Neuronal stem cell (in vitro differentiated cells): Measurements from ENCODE around the gene HOMER3.
A peak's percentile ranks its signal among the peaks of the same experiment; 100 is the strongest.

Experiments used
- DNase-seq: peaks from one replicate; pipeline ENCODE4 v3.0.0-alpha.2; 2013; ENCODE audit warnings: low spot score
- H2AFZ ChIP-seq: one replicate; pipeline ENCODE4 v1.6.1; 2013; ENCODE audit warnings: mild to moderate bottlenecking, low read length, inconsistent platforms
- H2AK5ac ChIP-seq: 2 replicates; pipeline ENCODE4 v1.6.1; 2013; ENCODE audit warnings: low read depth, mild to moderate bottlenecking, inconsistent platforms, low read length, moderate library complexity, mixed read lengths
- H2BK120ac ChIP-seq: 2 replicates; pipeline ENCODE4 v1.6.1; 2013; ENCODE audit warnings: low read depth, mild to moderate bottlenecking, inconsistent platforms, low read length, moderate library complexity, mixed read lengths
- H2BK12ac ChIP-seq: one replicate; pipeline ENCODE4 v1.6.1; 2013; ENCODE audit warnings: low read length, inconsistent platforms
- H2BK15ac ChIP-seq: 2 replicates; pipeline ENCODE4 v1.6.1; 2013; ENCODE audit warnings: mild to moderate bottlenecking, low read length, inconsistent platforms, mixed read lengths
- H2BK5ac ChIP-seq: one replicate; pipeline ENCODE4 v1.6.1; 2013; ENCODE audit warnings: inconsistent platforms, mild to moderate bottlenecking, low read length, moderate library complexity
- H3K14ac ChIP-seq: one replicate; pipeline ENCODE4 v1.6.1; 2013; ENCODE audit warnings: low read length, inconsistent platforms
- H3K18ac ChIP-seq: 2 replicates; pipeline ENCODE4 v1.6.1; 2013; ENCODE audit warnings: low read length, inconsistent platforms
- H3K23ac ChIP-seq: 2 replicates; pipeline ENCODE4 v1.6.1; 2013; ENCODE audit warnings: low read depth, mild to moderate bottlenecking, mixed read lengths, low read length, inconsistent platforms; ENCODE audit not compliant: poor library complexity
- H3K27ac ChIP-seq: replicated peaks from 3 replicates; pipeline ENCODE4 v1.5.1; 2013; ENCODE audit warnings: low read length, inconsistent platforms
- H3K27me3 ChIP-seq, 3 experiments: 2 replicates each; pipeline ENCODE4 v1.6.1; 2013; ENCODE audit warnings: low read length in 3 of 3, mild to moderate bottlenecking in 2 of 3, inconsistent platforms in 1 of 3, low read depth in 1 of 3, mixed read lengths in 1 of 3, moderate library complexity in 1 of 3; ENCODE audit not compliant: control insufficient read depth in 3 of 3, insufficient read depth in 3 of 3
- H3K36me3 ChIP-seq, 2 donors: replicated peaks in 1 of 2; 2 replicates each; pipeline ENCODE4 v1.6.1; 2013; ENCODE audit warnings: low read length in 2 of 2; ENCODE audit not compliant: control insufficient read depth in 2 of 2, insufficient read depth in 2 of 2
- H3K4ac ChIP-seq: 2 replicates; pipeline ENCODE4 v1.6.1; 2013; ENCODE audit warnings: inconsistent platforms, mild to moderate bottlenecking, low read length, moderate library complexity
- H3K4me1 ChIP-seq, 2 donors: 1 replicate in 1 of 2; 2 replicates in 1 of 2; pipeline ENCODE4 v1.6.1; 2013; ENCODE audit warnings: low read length in 2 of 2, low read depth in 1 of 2; ENCODE audit not compliant: control insufficient read depth in 2 of 2, insufficient read depth in 1 of 2
- H3K4me2 ChIP-seq: one replicate; pipeline ENCODE4 v1.6.1; 2013; ENCODE audit warnings: mild to moderate bottlenecking, low read length, inconsistent platforms; ENCODE audit not compliant: insufficient read depth, poor library complexity, severe bottlenecking
- H3K4me3 ChIP-seq, 2 donors: 2 replicates each; pipeline ENCODE4 v1.5.1; 2013; ENCODE audit warnings: low read length in 2 of 2, mild to moderate bottlenecking in 2 of 2, inconsistent platforms in 1 of 2, moderate library complexity in 1 of 2
- H3K79me1 ChIP-seq: one replicate; pipeline ENCODE4 v1.6.1; 2013; ENCODE audit warnings: low read depth, mild to moderate bottlenecking, inconsistent platforms, low read length, moderate library complexity
- H3K9ac ChIP-seq: one replicate; pipeline ENCODE4 v1.6.1; 2013; ENCODE audit warnings: mild to moderate bottlenecking, low read depth, low read length, inconsistent platforms; ENCODE audit not compliant: poor library complexity
- H3K9me3 ChIP-seq, 2 donors: replicated peaks in 1 of 2; 2 replicates each; pipeline versions ENCODE3 to v1.6.1; 2013; ENCODE audit warnings: low read length in 2 of 2, mild to moderate bottlenecking in 2 of 2, inconsistent platforms in 1 of 2, low read depth in 1 of 2, mixed read lengths in 1 of 2, moderate library complexity in 1 of 2; ENCODE audit not compliant: control insufficient read depth in 2 of 2, insufficient read depth in 1 of 2
- H4K8ac ChIP-seq: one replicate; pipeline ENCODE4 v1.6.1; 2013; ENCODE audit warnings: low read depth, mild to moderate bottlenecking, inconsistent platforms, low read length, moderate library complexity
- H4K91ac ChIP-seq: one replicate; pipeline ENCODE4 v1.6.1; 2013; ENCODE audit warnings: low read length, low read depth, mild to moderate bottlenecking, inconsistent platforms; ENCODE audit not compliant: poor library complexity
- WGBS, 2 donors: extraction: QIAGEN DNeasy Blood & Tissue Kit; methylation state at CpG; one replicate each; pipeline ENCODE4 v1.1.7; 2013; ENCODE audit warnings: missing lambda C conversion rate in 2 of 2, mixed read lengths in 1 of 2; ENCODE audit not compliant: insufficient read length in 2 of 2, insufficient replicate concordance in 1 of 2; ENCODE audit errors: extremely low coverage in 2 of 2; 5-methylcytosine and 5-hydroxymethylcytosine counted together

Gene HOMER3

DNA sequence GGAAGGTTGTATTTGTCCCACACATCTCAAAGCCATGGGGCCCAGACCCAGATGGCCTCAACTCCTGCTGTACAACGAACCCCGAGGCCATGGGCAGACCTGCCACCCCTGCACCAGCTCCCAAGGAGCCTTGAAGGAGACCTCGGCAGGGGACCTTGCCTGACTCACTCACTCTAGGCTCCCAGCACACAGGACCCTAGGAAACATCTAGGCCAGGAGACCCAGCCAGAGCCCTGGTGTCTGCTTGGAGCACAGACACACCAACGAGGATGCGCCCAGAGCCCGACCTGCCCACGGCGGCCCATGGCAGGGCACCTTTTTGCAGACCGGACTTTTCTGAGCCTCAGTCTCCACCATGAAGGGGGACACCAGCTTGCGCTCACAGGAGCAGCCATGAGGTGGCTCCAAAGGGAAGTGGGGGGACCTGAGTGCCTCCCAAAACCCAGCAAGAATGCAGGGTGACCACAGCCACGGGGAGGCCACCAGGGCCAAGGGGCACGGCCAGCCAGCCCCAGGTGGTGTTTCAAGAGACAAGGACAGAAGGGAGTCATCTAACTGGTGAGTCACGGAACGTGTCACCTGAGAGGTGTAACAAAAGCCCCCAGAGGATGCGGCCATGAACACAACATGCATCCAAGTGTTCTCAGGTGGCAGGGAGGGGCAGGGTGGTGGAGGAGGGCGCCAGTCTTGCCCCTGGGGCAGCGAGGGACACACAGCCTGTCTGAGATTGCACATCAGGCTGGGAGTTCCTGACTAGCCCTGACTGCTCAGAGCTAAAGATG lies 40.1 kb downstream of the HOMER3 start:
- Histone ChIP-seq H4K8ac (no peak overlapping the region), H2BK120ac (no peak overlapping the region), H3K27me3 (peaks cover 0 to 6% (median 0%) of the 10 kb centered on the region in 3 experiments), H3K27ac (no peak overlapping the region), H2BK12ac (peak overlapping the region; percentile 16), H3K4me3 (peak overlapping the region in 1 of 2 donors; percentile 8), H3K9ac (peak overlapping the region; percentile 9), H2AK5ac (peak overlapping the region; percentile 56), H2BK15ac (no peak overlapping the region), H4K91ac (no peak overlapping the region), H3K79me1 (peaks cover 4% of the 10 kb centered on the region), H3K23ac (peak overlapping the region; percentile 80), H3K4me1 (peaks cover 0 to 14% of the 10 kb centered on the region in 2 donors), H3K4me2 (no peak overlapping the region), H3K14ac (no peak overlapping the region), H3K4ac (peak overlapping the region; percentile 23), H3K9me3 (peaks cover 0 to 8% of the 10 kb centered on the region in 2 donors), H2BK5ac (peak overlapping the region; percentile 60), H3K36me3 (peaks cover 18 to 59% of the 10 kb centered on the region in 2 donors), H3K18ac (no peak overlapping the region), H2AFZ (no peak overlapping the region)
- DNase-seq: no peak
- WGBS, 2 donors: no CpG with 5 or more reads among the region's 17 CpGs

GRCh38 chr19:18899624-18900560 lies 41.1 kb downstream of the HOMER3 start:
- no peak for DNase-seq
- H2BK15ac ChIP-seq: no peak overlapping the region

DNA sequence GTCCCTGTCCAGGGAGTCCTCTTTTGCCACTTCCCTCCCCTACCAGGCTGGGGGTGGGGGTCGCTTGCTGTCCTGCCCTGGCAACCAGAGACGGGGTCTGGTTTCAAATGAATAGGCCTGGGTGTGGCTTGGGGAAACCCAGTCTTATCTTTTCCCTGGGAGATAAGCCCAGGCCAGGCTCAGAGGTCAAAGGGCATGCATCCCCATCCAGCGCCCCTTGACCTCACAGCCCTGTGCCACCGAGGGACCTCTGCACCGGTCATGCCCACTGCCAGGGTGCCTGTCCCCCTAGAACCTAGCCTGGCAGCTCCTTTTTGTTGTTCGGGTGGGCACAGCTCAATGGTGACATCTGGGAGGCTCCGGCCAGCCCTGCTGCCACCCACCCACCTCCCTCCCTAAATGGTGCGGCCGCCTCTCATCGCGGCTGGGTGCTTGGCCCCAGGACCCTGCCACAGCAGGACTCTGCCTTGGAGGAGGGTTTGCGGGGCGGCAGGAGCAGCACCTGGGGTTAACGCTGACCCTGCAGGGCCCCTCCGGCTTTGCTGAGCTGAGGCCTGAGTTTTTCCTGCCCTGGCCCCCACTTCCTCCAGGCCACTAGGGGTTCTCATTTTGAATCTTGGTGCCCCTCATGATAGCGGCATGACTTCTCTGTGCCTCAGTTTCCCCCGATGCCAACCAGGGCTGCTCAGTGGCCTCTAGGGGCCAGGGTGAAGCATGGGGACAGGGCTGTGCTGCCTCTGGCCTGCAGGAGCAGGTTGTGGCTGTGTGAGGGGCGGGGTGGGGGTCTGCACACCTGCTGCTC lies 42.2 kb downstream of the HOMER3 start:
- Histone ChIP-seq H3K9ac (peak overlapping the region; percentile 7), H3K9me3 (peaks cover 0 to 8% of the 10 kb centered on the region in 2 donors), H4K8ac (no peak overlapping the region), H2AFZ (no peak overlapping the region), H3K27me3 (peaks cover 0 to 6% (median 0%) of the 10 kb centered on the region in 3 experiments), H4K91ac (no peak overlapping the region), H3K27ac (peak overlapping the region; percentile 33), H3K4me1 (peaks cover 10 to 24% of the 10 kb centered on the region in 2 donors), H2AK5ac (peak overlapping the region; percentile 41), H2BK12ac (no peak overlapping the region), H3K4ac (no peak overlapping the region), H2BK15ac (no peak overlapping the region), H2BK120ac (no peak overlapping the region), H3K23ac (peak overlapping the region; percentile 76), H3K14ac (no peak overlapping the region), H3K4me3 (no peak overlapping the region), H2BK5ac (peak overlapping the region; percentile 72), H3K18ac (peak overlapping the region; percentile 85), H3K79me1 (no peaks in the 10 kb centered on the region), H3K4me2 (peak overlapping the region; percentile 29), H3K36me3 (peaks cover 11 to 41% of the 10 kb centered on the region in 2 donors)
- no CpG with 5 or more reads among the region's 18 CpGs for WGBS, 2 donors
- DNase-seq: no peak

More at GRCh38 chr19:18899624-18900560, 41.1 kb downstream of the HOMER3 start:
- Histone ChIP-seq H3K14ac (no peak overlapping the region), H2AFZ (no peak overlapping the region), H3K23ac (peak overlapping the region; percentile 76), H4K8ac (no peak overlapping the region), H3K4me3 (peak overlapping the region in 1 of 2 donors; percentile 51), H3K27me3 (peaks cover 0 to 6% (median 0%) of the 10 kb centered on the region in 3 experiments), H3K4ac (no peak overlapping the region), H3K9ac (no peak overlapping the region), H2BK5ac (peak overlapping the region; percentile 72), H3K9me3 (peaks cover 0 to 8% of the 10 kb centered on the region in 2 donors), H2BK12ac (peak overlapping the region; percentile 73), H3K4me1 (peaks cover under 1 to 14% of the 10 kb centered on the region in 2 donors), H3K79me1 (no peaks in the 10 kb centered on the region), H2AK5ac (peak overlapping the region; percentile 75), H4K91ac (no peak overlapping the region), H2BK120ac (peak overlapping the region; percentile 81), H3K36me3 (peaks cover 13 to 49% of the 10 kb centered on the region in 2 donors), H3K27ac (no peak overlapping the region), H3K4me2 (no peak overlapping the region), H3K18ac (peak overlapping the region; percentile 48)
- no CpG with 5 or more reads among the region's 20 CpGs for WGBS, 2 donors
